A549 (cell line): ENCODE measurements around the gene XPO5.

Experiments
- POLR2A ChIP-seq: IDR thresholded peaks from 2 replicates; pipeline ENCODE4 v1.6.1; 2012; ENCODE audit warnings: mild to moderate bottlenecking, low read length
- RCOR1 ChIP-seq: fragments of 150-350 bp; IDR thresholded peaks from 2 replicates; pipeline ENCODE4 v1.6.1; 2014; ENCODE audit warnings: antibody characterized with exemption, low read length, low read depth

DNA sequence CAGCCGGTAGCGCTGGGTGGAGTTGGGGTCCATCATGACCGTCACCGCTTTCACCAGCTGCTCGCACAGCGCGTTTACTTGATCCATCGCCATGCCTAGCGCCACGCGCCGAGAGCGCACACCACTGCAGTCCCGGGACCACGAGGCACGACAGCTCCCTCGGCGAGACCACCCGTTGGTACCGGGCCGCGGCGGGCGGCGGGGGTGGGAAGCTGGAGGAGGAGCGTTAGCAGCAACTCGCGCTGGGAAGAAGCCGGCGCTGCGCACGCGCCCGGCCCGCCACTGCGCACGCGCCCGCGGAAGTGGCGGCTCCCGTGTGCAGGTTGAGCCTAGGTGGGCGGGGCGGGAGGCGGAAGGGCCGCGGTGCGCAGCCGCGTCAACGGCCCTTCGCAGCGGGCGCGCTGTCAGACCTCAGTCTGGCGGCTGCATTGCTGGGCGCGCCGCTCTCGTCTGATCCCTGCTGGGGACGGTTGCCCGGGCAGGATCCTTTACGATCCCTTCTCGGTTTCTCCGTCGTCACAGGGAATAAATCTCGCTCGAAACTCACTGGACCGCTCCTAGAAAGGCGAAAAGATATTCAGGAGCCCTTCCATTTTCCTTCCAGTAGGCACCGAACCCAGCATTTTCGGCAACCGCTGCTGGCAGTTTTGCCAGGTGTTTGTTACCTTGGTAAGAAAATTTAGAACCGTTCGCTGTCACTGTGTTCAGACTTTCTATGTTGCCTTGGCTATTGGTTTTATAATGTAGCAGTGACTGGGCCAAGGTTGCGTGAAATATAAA is at the start of gene XPO5, which contains the start of gene POLH:
- TF ChIP-seq POLR2A (peak; percentile 96), RCOR1 (no peak)
